Astrocyte of the spinal cord (primary cell): ENCODE results near the gene TCF3.

Experiments used
- DNase-seq: peaks from one replicate; pipeline ENCODE4 v3.0.0; 2011; ENCODE audit warnings: low read depth, low spot score
- H3K4me3 ChIP-seq: 2 replicates; pipeline ENCODE4 v1.5.1; 2011; ENCODE audit warnings: low read depth, mild to moderate bottlenecking, low read length, moderate library complexity
- in situ Hi-C: cut with HindIII; loops from 2 replicates; pipeline ENCODE4 v1.10.0; 2017; ENCODE audit warnings: low sequenced_read_pairs
- TF ChIP-seq, protein P1 (sequence below): IDR thresholded peaks from 2 replicates; pipeline ENCODE4 v1.5.1; 2012; ENCODE audit warnings: low read depth, mild to moderate bottlenecking, low read length, inconsistent platforms

Gene TCF3

GRCh38 chr19:1627194-1627593, 25.2 kb downstream of the TCF3 start:
- no peak overlapping the region for H3K4me3 ChIP-seq
- DNase-seq = no peak
- in situ Hi-C loops = no loop called here
- TF ChIP-seq, protein P1, sequence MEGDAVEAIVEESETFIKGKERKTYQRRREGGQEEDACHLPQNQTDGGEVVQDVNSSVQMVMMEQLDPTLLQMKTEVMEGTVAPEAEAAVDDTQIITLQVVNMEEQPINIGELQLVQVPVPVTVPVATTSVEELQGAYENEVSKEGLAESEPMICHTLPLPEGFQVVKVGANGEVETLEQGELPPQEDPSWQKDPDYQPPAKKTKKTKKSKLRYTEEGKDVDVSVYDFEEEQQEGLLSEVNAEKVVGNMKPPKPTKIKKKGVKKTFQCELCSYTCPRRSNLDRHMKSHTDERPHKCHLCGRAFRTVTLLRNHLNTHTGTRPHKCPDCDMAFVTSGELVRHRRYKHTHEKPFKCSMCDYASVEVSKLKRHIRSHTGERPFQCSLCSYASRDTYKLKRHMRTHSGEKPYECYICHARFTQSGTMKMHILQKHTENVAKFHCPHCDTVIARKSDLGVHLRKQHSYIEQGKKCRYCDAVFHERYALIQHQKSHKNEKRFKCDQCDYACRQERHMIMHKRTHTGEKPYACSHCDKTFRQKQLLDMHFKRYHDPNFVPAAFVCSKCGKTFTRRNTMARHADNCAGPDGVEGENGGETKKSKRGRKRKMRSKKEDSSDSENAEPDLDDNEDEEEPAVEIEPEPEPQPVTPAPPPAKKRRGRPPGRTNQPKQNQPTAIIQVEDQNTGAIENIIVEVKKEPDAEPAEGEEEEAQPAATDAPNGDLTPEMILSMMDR = no peak

GRCh38 chr19:1626417-1627010, 25.9 kb downstream of the TCF3 start:
- no peak overlapping the region for H3K4me3 ChIP-seq
- DNase-seq = peak; percentile 8
- in situ Hi-C loops = no loop called here
- TF ChIP-seq, protein P1 = no peak

GRCh38 chr19:1624458-1624857, 28.0 kb downstream of the TCF3 start:
- TF ChIP-seq, protein P1 = peak; percentile 89
- H3K4me3 ChIP-seq = no peak overlapping the region
- in situ Hi-C loops = no loop called here
- DNase-seq = peak; percentile 52

GRCh38 chr19:1622541-1622940, 29.9 kb downstream of the TCF3 start:
- DNase-seq = no peak
- no peak overlapping the region for H3K4me3 ChIP-seq
- TF ChIP-seq, protein P1 = no peak
- in situ Hi-C loops = no loop called here

- in situ Hi-C loops = no loop called here
- H3K4me3 ChIP-seq = no peak overlapping the region
- TF ChIP-seq, protein P1 = no peak
- DNase-seq = no peak
Observed at GRCh38 chr19:1622007-1622406, 30.4 kb downstream of the TCF3 start.

GRCh38 chr19:1621574-1621973, 30.8 kb downstream of the TCF3 start:
- no peak for DNase-seq
- TF ChIP-seq, protein P1 = no peak
- in situ Hi-C loops = no loop called here
- H3K4me3 ChIP-seq = no peak overlapping the region
